ENCODE measurements around the gene HOXD8.

HOXD8 gene

GRCh38 chr2:176091329-176092258 is 37.9 kb upstream of the HOXD8 start:
- DNase-seq: no peak

- no peak for DNase-seq
Observed at GRCh38 chr2:176092270-176093144, 37.0 kb upstream of the HOXD8 start, which contains the start of gene HOXD13. HOXD13 (plus strand) TSS chr2:176092721; CDS start chr2:176092891, 170 bp downstream.

- DNase-seq: peak; percentile 28
Observed at GRCh38 chr2:176093145-176093897, 36.2 kb upstream of the HOXD8 start.

- no peak for DNase-seq
Observed at GRCh38 chr2:176093898-176094249, 35.6 kb upstream of the HOXD8 start.

- DNase-seq: peak; percentile 16
Observed at GRCh38 chr2:176094349-176094748, 35.2 kb upstream of the HOXD8 start.

- no peak for DNase-seq
Observed at GRCh38 chr2:176095421-176095820, 34.1 kb upstream of the HOXD8 start.

- peak; percentile 30 for DNase-seq
Observed at GRCh38 chr2:176096243-176096985, 33.1 kb upstream of the HOXD8 start.

- peak; percentile 78 for DNase-seq
Observed at GRCh38 chr2:176096986-176097819, 32.3 kb upstream of the HOXD8 start.

- no peak for DNase-seq
Observed at GRCh38 chr2:176097820-176098365, 31.6 kb upstream of the HOXD8 start.

GRCh38 chr2:176098366-176099158 is 30.9 kb upstream of the HOXD8 start:
- no peak for DNase-seq

GRCh38 chr2:176099159-176099727 is 30.3 kb upstream of the HOXD8 start:
- DNase-seq: no peak

GRCh38 chr2:176099728-176100546 is 29.6 kb upstream of the HOXD8 start, which contains the start of gene HOXD12:
HOXD12 (plus strand) TSS chr2:176099795; CDS start chr2:176099802, 7 bp downstream.
- no peak for DNase-seq

- DNase-seq: no peak
Observed at GRCh38 chr2:176100547-176101140, 28.9 kb upstream of the HOXD8 start.

- DNase-seq: no peak
Observed at GRCh38 chr2:176101216-176101830, 28.2 kb upstream of the HOXD8 start.

GRCh38 chr2:176101842-176102241 is 27.7 kb upstream of the HOXD8 start:
- DNase-seq: no peak

- no peak for DNase-seq
Observed at GRCh38 chr2:176102309-176102866, 27.1 kb upstream of the HOXD8 start.

- no peak for DNase-seq
Observed at GRCh38 chr2:176103194-176103593, 26.3 kb upstream of the HOXD8 start.
